HepG2 (cell line): Measurements from ENCODE around the gene LAMTOR2. TPM values are rescaled to one million over a fixed set of nuclear protein-coding genes. Genes with fewer than 3 reads are reported as not detected.

Experiments
- ARHGAP35 ChIP-seq: sonication (generic); formaldehyde crosslinking; IDR thresholded peaks from 2 replicates; pipeline ENCODE4 v1.9.0; 2022; ENCODE audit warnings: mild to moderate bottlenecking, inconsistent platforms, moderate library complexity, missing genetic modification reagents, borderline replicate concordance
- ARNT ChIP-seq: fragments of 450-650 bp; IDR thresholded peaks from 2 replicates; pipeline ENCODE4 v1.6.1; 2017
- MIER2 ChIP-seq: IDR thresholded peaks from 2 replicates; pipeline ENCODE4 v1.6.1; 2016; ENCODE audit warnings: missing biosample characterization, missing genetic modification reagents
- NCOR1 ChIP-seq: fragments of 200-600 bp; sonication (generic); IDR thresholded peaks from 2 replicates; pipeline ENCODE4 v1.7.0; 2017; ENCODE audit warnings: antibody characterized with exemption, low read length, borderline replicate concordance
- NFIC ChIP-seq: IDR thresholded peaks from 2 replicates; pipeline ENCODE4 v1.6.1; 2012; ENCODE audit warnings: mild to moderate bottlenecking, low read length, inconsistent platforms
- PCBP1 ChIP-seq: fragments of 200-400 bp; formaldehyde crosslinking; IDR thresholded peaks from 2 replicates; pipeline ENCODE4 v1.6.1; 2017; ENCODE audit warnings: mild to moderate bottlenecking, low read depth, low read length, borderline replicate concordance
- PHF5A ChIP-seq: IDR thresholded peaks from one replicate; pipeline ENCODE4 v1.6.1; 2018; ENCODE audit warnings: low read depth, missing genetic modification reagents; ENCODE audit not compliant: unreplicated experiment
- POLR2G ChIP-seq: fragments of 200-400 bp; formaldehyde crosslinking; IDR thresholded peaks from 2 replicates; pipeline ENCODE4 v1.6.1; 2018; ENCODE audit warnings: mild to moderate bottlenecking, low read depth, low read length, moderate library complexity
- SRF ChIP-seq: IDR thresholded peaks from 2 replicates; pipeline ENCODE4 v1.6.1; 2011; ENCODE audit warnings: mild to moderate bottlenecking, low read depth, low read length, moderate library complexity
- TFDP1 ChIP-seq: IDR thresholded peaks from 2 replicates; pipeline ENCODE4 v1.6.1; 2016; ENCODE audit warnings: missing compliant biosample characterization, missing genetic modification reagents, borderline replicate concordance
- XBP1 ChIP-seq: sonication (generic); formaldehyde crosslinking; IDR thresholded peaks from 2 replicates; pipeline ENCODE4 v1.5.0; 2020; ENCODE audit warnings: missing genetic modification reagents
- XRCC5 ChIP-seq: fragments of 200-400 bp; formaldehyde crosslinking; optimal IDR thresholded peaks from 2 replicates; pipeline ENCODE3; 2017; ENCODE audit warnings: mild to moderate bottlenecking, low read length
- YEATS2 ChIP-seq: sonication (generic); formaldehyde crosslinking; IDR thresholded peaks from 2 replicates; pipeline ENCODE4 v1.4.0; 2020; ENCODE audit warnings: missing genetic modification reagents, borderline replicate concordance
- YY1 ChIP-seq: IDR thresholded peaks from 2 replicates; pipeline ENCODE4 v1.6.1; 2011; ENCODE audit warnings: low read length, low read depth, moderate library complexity, mild to moderate bottlenecking; ENCODE audit not compliant: insufficient read depth, insufficient replicate concordance
- ZBTB1 ChIP-seq: sonication (generic); formaldehyde crosslinking; IDR thresholded peaks from 2 replicates; pipeline ENCODE4 v1.4.0; 2020; ENCODE audit warnings: missing genetic modification reagents, borderline replicate concordance
- ZC3H13 ChIP-seq: sonication (generic); formaldehyde crosslinking; IDR thresholded peaks from 2 replicates; pipeline ENCODE4 v1.8.1; 2023; ENCODE audit warnings: mild to moderate bottlenecking, missing genetic modification reagents, moderate library complexity
- ZKSCAN5 ChIP-seq: sonication (generic); formaldehyde crosslinking; IDR thresholded peaks from 2 replicates; pipeline ENCODE4 v1.5.1; 2020; ENCODE audit warnings: mild to moderate bottlenecking, missing genetic modification reagents
- ZNF253 ChIP-seq: sonication (generic); formaldehyde crosslinking; IDR thresholded peaks from 2 replicates; pipeline ENCODE4 v1.8.0; 2022; ENCODE audit warnings: mild to moderate bottlenecking, missing genetic modification reagents, borderline replicate concordance
- ZNF274 ChIP-seq: sonication (generic); formaldehyde crosslinking; IDR thresholded peaks from 2 replicates; pipeline ENCODE4 v1.5.1; 2020; ENCODE audit warnings: mild to moderate bottlenecking, missing genetic modification reagents
- ZNF331 ChIP-seq: sonication (generic); formaldehyde crosslinking; IDR thresholded peaks from 2 replicates; pipeline ENCODE4 v1.4.0; 2020; ENCODE audit warnings: missing genetic modification reagents
- ZNF333 ChIP-seq: sonication (generic); formaldehyde crosslinking; IDR thresholded peaks from 2 replicates; pipeline ENCODE4 v1.4.0; 2020; ENCODE audit warnings: mild to moderate bottlenecking, missing genetic modification reagents, borderline replicate concordance
- ZNF343 ChIP-seq: sonication (generic); formaldehyde crosslinking; IDR thresholded peaks from 2 replicates; pipeline ENCODE4 v1.4.0; 2020; ENCODE audit warnings: mild to moderate bottlenecking, missing genetic modification reagents
- ZNF431 ChIP-seq: sonication (generic); formaldehyde crosslinking; IDR thresholded peaks from 2 replicates; pipeline ENCODE4 v1.9.0; 2022; ENCODE audit warnings: missing genetic modification reagents, low read depth, mild to moderate bottlenecking, borderline replicate concordance
- ZNF607 ChIP-seq: sonication (generic); formaldehyde crosslinking; IDR thresholded peaks from 2 replicates; pipeline ENCODE4 v1.5.1; 2020; ENCODE audit warnings: missing genetic modification reagents, mild to moderate bottlenecking, borderline replicate concordance
- ZNF670 ChIP-seq: sonication (generic); formaldehyde crosslinking; IDR thresholded peaks from 2 replicates; pipeline ENCODE4 v1.8.0; 2022; ENCODE audit warnings: mild to moderate bottlenecking, missing genetic modification reagents, borderline replicate concordance
- polyA plus RNA-seq, 8 experiments: library from polyadenylated mRNA; depleted of rRNA in 3 of 8; stranded (reverse) in 7 of 8; unstranded in 1 of 8; fragments of >200 nt; fragmentation: Illumina TruSeq in 4 of 8; extraction: Trizol in 4 of 8; gene quantifications; 2 replicates each; pipeline versions ENCODE4 v1.2.1 to v1.2.3, GENCODE V29; 2011 to 2016; ENCODE audit warnings: low read depth in 4 of 8, missing spikeins in 1 of 8, mixed read lengths in 1 of 8; ENCODE audit not compliant: insufficient read depth in 1 of 8
- total RNA-seq, 5 experiments: library from RNA; depleted of rRNA; stranded (reverse); fragments of >200 nt; fragmentation: Illumina TruSeq; extraction: Trizol; gene quantifications; 2 replicates each; pipeline ENCODE4 v1.2.3, GENCODE V29; 2016; ENCODE audit warnings: low read depth in 1 of 5
- TF ChIP-seq, protein P1 (sequence below): IDR thresholded peaks from 2 replicates; pipeline ENCODE4 v1.6.1; 2012; ENCODE audit warnings: low read length, improper control_type of control experiment
- TF ChIP-seq, protein P2 (sequence below): sonication (generic); formaldehyde crosslinking; IDR thresholded peaks from 2 replicates; pipeline ENCODE4 v1.8.0; 2023; ENCODE audit warnings: mild to moderate bottlenecking, missing genetic modification reagents

Gene LAMTOR2
- total and polyA plus RNA-seq, 2 of the 13 experiments (the other 11 are each of a cell fraction or from before 2014, with no cell fraction given), result 36.5 to 66.4 TPM

DNA sequence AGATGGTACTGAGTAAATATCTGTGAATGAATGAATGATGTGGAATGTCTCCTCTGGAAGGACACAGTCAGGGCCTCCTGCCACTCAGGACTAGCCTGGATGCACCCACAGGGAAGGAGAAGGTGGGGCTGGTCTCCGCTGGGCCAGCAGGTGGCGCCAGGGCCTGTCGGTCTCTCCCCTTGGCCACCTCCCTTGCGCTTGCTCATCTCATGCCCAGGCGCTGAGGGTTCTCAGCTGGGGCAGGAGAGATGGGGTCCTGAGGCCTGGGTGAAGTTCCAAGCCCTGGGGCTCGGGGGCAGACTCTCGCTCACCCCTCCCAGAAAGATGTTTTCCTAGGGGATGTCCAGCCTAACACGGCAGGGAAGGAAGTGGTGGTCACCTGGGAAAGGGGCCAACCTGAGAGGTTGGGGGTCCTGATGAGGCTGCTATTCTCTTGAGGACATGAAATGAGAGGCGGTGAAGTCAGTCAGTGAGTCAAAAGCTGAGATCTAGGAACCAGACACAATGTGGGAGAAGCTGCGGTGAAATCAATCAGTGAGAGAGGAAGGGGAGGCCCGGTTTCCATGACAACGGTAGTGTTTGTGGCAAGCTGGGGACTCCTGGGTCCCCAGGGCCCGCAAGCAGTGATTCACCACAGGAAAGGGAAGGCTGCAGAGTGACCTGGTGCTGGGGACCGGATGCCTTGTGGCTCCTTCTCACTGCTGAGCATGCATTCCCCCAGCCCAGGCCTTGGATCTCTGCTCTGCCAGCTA, 42.2 kb downstream of the LAMTOR2 start (continued):
- TF ChIP-seq, protein P1, sequence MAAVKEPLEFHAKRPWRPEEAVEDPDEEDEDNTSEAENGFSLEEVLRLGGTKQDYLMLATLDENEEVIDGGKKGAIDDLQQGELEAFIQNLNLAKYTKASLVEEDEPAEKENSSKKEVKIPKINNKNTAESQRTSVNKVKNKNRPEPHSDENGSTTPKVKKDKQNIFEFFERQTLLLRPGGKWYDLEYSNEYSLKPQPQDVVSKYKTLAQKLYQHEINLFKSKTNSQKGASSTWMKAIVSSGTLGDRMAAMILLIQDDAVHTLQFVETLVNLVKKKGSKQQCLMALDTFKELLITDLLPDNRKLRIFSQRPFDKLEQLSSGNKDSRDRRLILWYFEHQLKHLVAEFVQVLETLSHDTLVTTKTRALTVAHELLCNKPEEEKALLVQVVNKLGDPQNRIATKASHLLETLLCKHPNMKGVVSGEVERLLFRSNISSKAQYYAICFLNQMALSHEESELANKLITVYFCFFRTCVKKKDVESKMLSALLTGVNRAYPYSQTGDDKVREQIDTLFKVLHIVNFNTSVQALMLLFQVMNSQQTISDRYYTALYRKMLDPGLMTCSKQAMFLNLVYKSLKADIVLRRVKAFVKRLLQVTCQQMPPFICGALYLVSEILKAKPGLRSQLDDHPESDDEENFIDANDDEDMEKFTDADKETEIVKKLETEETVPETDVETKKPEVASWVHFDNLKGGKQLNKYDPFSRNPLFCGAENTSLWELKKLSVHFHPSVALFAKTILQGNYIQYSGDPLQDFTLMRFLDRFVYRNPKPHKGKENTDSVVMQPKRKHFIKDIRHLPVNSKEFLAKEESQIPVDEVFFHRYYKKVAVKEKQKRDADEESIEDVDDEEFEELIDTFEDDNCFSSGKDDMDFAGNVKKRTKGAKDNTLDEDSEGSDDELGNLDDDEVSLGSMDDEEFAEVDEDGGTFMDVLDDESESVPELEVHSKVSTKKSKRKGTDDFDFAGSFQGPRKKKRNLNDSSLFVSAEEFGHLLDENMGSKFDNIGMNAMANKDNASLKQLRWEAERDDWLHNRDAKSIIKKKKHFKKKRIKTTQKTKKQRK, result no peak
- TF ChIP-seq, protein P2, sequence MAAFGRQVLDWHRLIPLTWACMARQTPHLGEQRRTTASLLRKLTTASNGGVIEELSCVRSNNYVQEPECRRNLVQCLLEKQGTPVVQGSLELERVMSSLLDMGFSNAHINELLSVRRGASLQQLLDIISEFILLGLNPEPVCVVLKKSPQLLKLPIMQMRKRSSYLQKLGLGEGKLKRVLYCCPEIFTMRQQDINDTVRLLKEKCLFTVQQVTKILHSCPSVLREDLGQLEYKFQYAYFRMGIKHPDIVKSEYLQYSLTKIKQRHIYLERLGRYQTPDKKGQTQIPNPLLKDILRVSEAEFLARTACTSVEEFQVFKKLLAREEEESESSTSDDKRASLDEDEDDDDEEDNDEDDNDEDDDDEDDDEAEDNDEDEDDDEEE (CRISPR knock-in tag), result no peak
- no peak for TF ChIP-seq ZNF343
- TF ChIP-seq PHF5A, result no peak
- TF ChIP-seq YEATS2 (CRISPR knock-in tag), result peak; percentile 60; the same call in 1 of the 2 replicates
- no peak for TF ChIP-seq NFIC
- no peak for TF ChIP-seq POLR2G
- TF ChIP-seq ZKSCAN5 (CRISPR knock-in tag), result no peak
- no peak for TF ChIP-seq TFDP1 (CRISPR knock-in tag)
- no peak for TF ChIP-seq ZNF607 (CRISPR knock-in tag)
- no peak for TF ChIP-seq PCBP1
- no peak for TF ChIP-seq SRF
- no peak for TF ChIP-seq YY1
- TF ChIP-seq ZNF274, result 0 out of 2 replicates have a peak, but pooled peaks have one; percentile 43
- TF ChIP-seq ARNT, result no peak
- no peak for TF ChIP-seq ZC3H13
- 0 out of 2 replicates have a peak, but pooled peaks have one; percentile 45 for TF ChIP-seq ZNF253
- TF ChIP-seq ZNF670 (CRISPR knock-in tag), result no peak
- TF ChIP-seq ZNF331, result peak; percentile 78
- no peak for TF ChIP-seq NCOR1
- TF ChIP-seq ZNF431 (CRISPR knock-in tag), result no peak
- no peak for TF ChIP-seq XBP1 (CRISPR knock-in tag)
- no peak for TF ChIP-seq ARHGAP35 (CRISPR knock-in tag)
- TF ChIP-seq MIER2, result no peak
- no peak for TF ChIP-seq ZNF333 (CRISPR knock-in tag)
- TF ChIP-seq XRCC5, result peak; percentile 78
- no peak for TF ChIP-seq ZBTB1 (CRISPR knock-in tag)
